Measurements from ENCODE around the gene ARID3A. TPM values are rescaled to one million over a fixed set of nuclear protein-coding genes. Genes with fewer than 3 reads are reported as not detected.

Gene ARID3A
- total RNA-seq, 3 donors from 2014 or later (not counting 1 experiment from before 2014, with no cell fraction given) = 15.9 to 24.6 (median 24.2) TPM

- Histone ChIP-seq H3K27ac (ENCODE audit: low read length) (no peak overlapping the region), H3K27me3 (ENCODE audit: control insufficient read depth, insufficient read depth, low read length) (no peaks in the 10 kb centered on the region), H3K9me3 (ENCODE audit: control insufficient read depth, insufficient read depth, low read length) (no peaks in the 10 kb centered on the region), H3K4me3 (ENCODE audit: low read length) (no peak overlapping the region), H3K36me3 (ENCODE audit: control insufficient read depth, insufficient read depth, low read length) (peaks cover 57% of the 10 kb centered on the region), H3K4me1 (ENCODE audit: control insufficient read depth, insufficient read depth, low read length) (peaks cover 16% of the 10 kb centered on the region)
- no peaks in the 10 kb centered on the region for H3K36me3 Mint-ChIP-seq
- TF ChIP-seq CTCF (IDR thresholded peaks at IDR 0.05) = no peak
- no peak for DNase-seq
- no peaks in the 10 kb centered on the region for H3K9me3 Mint-ChIP-seq
- intact Hi-C loops (cut with micrococcal nuclease) = no loop called here
- H3K4me1 Mint-ChIP-seq = no peaks in the 10 kb centered on the region
- no peak for ATAC-seq
- H3K27ac Mint-ChIP-seq = no peak overlapping the region
- H3K4me3 Mint-ChIP-seq = no peak overlapping the region
- 96% methylated on average over 20 of the region's 30 CpGs for WGBS (ENCODE audit: insufficient coverage)
- no peaks in the 10 kb centered on the region for H3K27me3 Mint-ChIP-seq (ENCODE audit: low read depth in 2 of 2)
Measured at GRCh38 chr19:882871-883497, 42.9 kb upstream of the ARID3A start.

GRCh38 chr19:883661-884211 is 42.1 kb upstream of the ARID3A start:
- ATAC-seq = no peak
- Histone ChIP-seq H3K4me3 (ENCODE audit: low read length) (no peak overlapping the region), H3K36me3 (ENCODE audit: control insufficient read depth, insufficient read depth, low read length) (peaks cover 58% of the 10 kb centered on the region), H3K9me3 (ENCODE audit: control insufficient read depth, insufficient read depth, low read length) (no peaks in the 10 kb centered on the region), H3K27me3 (ENCODE audit: control insufficient read depth, insufficient read depth, low read length) (no peaks in the 10 kb centered on the region), H3K4me1 (ENCODE audit: control insufficient read depth, insufficient read depth, low read length) (peaks cover 22% of the 10 kb centered on the region), H3K27ac (ENCODE audit: low read length) (no peak overlapping the region)
- no peak for TF ChIP-seq CTCF (IDR thresholded peaks at IDR 0.05)
- WGBS (ENCODE audit: insufficient coverage) = 95% methylated on average over 22 of the region's 22 CpGs
- Mint-ChIP-seq H3K36me3 (no peaks in the 10 kb centered on the region), H3K4me1 (no peaks in the 10 kb centered on the region), H3K27ac (no peak overlapping the region), H3K4me3 (no peak overlapping the region), H3K27me3 (ENCODE audit: low read depth in 2 of 2) (no peaks in the 10 kb centered on the region), H3K9me3 (no peaks in the 10 kb centered on the region)
- intact Hi-C loops (cut with micrococcal nuclease) = no loop called here
- DNase-seq = no peak

GRCh38 chr19:884420-885211 is 41.2 kb upstream of the ARID3A start:
- peaks cover 31% of the 10 kb centered on the region for H3K4me1 ChIP-seq (ENCODE audit: control insufficient read depth, insufficient read depth, low read length)
- H3K36me3 ChIP-seq (ENCODE audit: control insufficient read depth, insufficient read depth, low read length) = peaks cover 60% of the 10 kb centered on the region
- ATAC-seq = no peak
- Mint-ChIP-seq H3K36me3 (no peaks in the 10 kb centered on the region), H3K9me3 (no peaks in the 10 kb centered on the region), H3K27ac (no peak overlapping the region), H3K4me3 (no peak overlapping the region), H3K4me1 (no peaks in the 10 kb centered on the region), H3K27me3 (ENCODE audit: low read depth in 2 of 2) (no peaks in the 10 kb centered on the region)
- whole genome bisulfite sequencing (ENCODE audit: insufficient coverage) = 97% methylated on average over 51 of the region's 51 CpGs
- TF ChIP-seq CTCF (IDR thresholded peaks at IDR 0.05) = no peak
- H3K4me3 ChIP-seq (ENCODE audit: low read length) = no peak overlapping the region
- DNase-seq = no peak
- H3K9me3 ChIP-seq (ENCODE audit: control insufficient read depth, insufficient read depth, low read length) = no peaks in the 10 kb centered on the region
- intact Hi-C loops (cut with micrococcal nuclease) = no loop called here
- no peak overlapping the region for H3K27ac ChIP-seq (ENCODE audit: low read length)
- no peaks in the 10 kb centered on the region for H3K27me3 ChIP-seq (ENCODE audit: control insufficient read depth, insufficient read depth, low read length)
